ENCODE data around the gene TKT. TPM values are rescaled to one million over a fixed set of nuclear protein-coding genes. Genes with fewer than 3 reads are reported as not detected.
A peak's percentile ranks its signal among the peaks of the same experiment; 100 is the strongest.
"Not testable (repeated sequence)": the region's sequence is repeated elsewhere in the genome, so short reads cannot be mapped to it uniquely, and the experiment has no call there.

The TKT gene
- total RNA-seq, 1 experiment from 2014 or later = 186 TPM

- TF ChIP-seq EZH2 (IDR thresholded peaks at IDR 0.05; ENCODE audit: borderline replicate concordance, low read depth, low read length, poor library complexity, severe bottlenecking) (no peak), CTCF (conservative IDR thresholded peaks at IDR 0.05; ENCODE audit: low read depth, low read length) (no peak)
- Histone ChIP-seq H3K36me3 (ENCODE audit: insufficient read depth, low read length, poor library complexity, severe bottlenecking) (no peaks in the 10 kb centered on the region), H3K9me3 (ENCODE audit: low read depth, low read length, poor library complexity, severe bottlenecking) (no peaks in the 10 kb centered on the region), H3K27ac (ENCODE audit: low read depth, low read length, poor library complexity, severe bottlenecking) (peak overlapping the region; percentile 82), H3K4me3 (ENCODE audit: low read depth, low read length, poor library complexity, severe bottlenecking) (peak overlapping the region; percentile 83), H3K4me1 (ENCODE audit: insufficient read depth, low read length, poor library complexity, severe bottlenecking) (no peaks in the 10 kb centered on the region), H3K27me3 (replicated peaks; ENCODE audit: insufficient read depth, low read depth, low read length, poor library complexity) (no peaks in the 10 kb centered on the region)
- CTCF ChIA-PET = no interaction called here
- intact Hi-C loops (cut with micrococcal nuclease; ENCODE audit: unreplicated experiment) = no loop called here
- peak; percentile 6 for DNase-seq (ENCODE audit: low spot score)
- BruUV-seq (replicated peaks) = no TSS peak
- POLR2A ChIA-PET (ENCODE audit: low non-redundant PET) = interaction anchor here (0.6 kb wide), 1 partner anchor 8 kb away, joined by 6 read pairs; no protein-coding TSS in a partner anchor
These were observed 423 bp downstream of the TKT start for GRCh38 chr3:53255423-53255774.

GRCh38 chr3:53254509-53255422 is 1.1 kb downstream of the TKT start:
- Histone ChIP-seq H3K36me3 (ENCODE audit: insufficient read depth, low read length, poor library complexity, severe bottlenecking) (no peaks in the 10 kb centered on the region), H3K4me1 (ENCODE audit: insufficient read depth, low read length, poor library complexity, severe bottlenecking) (no peaks in the 10 kb centered on the region), H3K27ac (ENCODE audit: low read depth, low read length, poor library complexity, severe bottlenecking) (peak overlapping the region; percentile 82), H3K4me3 (ENCODE audit: low read depth, low read length, poor library complexity, severe bottlenecking) (peak overlapping the region; percentile 83), H3K9me3 (ENCODE audit: low read depth, low read length, poor library complexity, severe bottlenecking) (no peaks in the 10 kb centered on the region), H3K27me3 (replicated peaks; ENCODE audit: insufficient read depth, low read depth, low read length, poor library complexity) (no peaks in the 10 kb centered on the region)
- POLR2A ChIA-PET (ENCODE audit: low non-redundant PET) = no interaction called here
- intact Hi-C loops (cut with micrococcal nuclease; ENCODE audit: unreplicated experiment) = no loop called here
- TF ChIP-seq EZH2 (IDR thresholded peaks at IDR 0.05; ENCODE audit: borderline replicate concordance, low read depth, low read length, poor library complexity, severe bottlenecking) (no peak), CTCF (conservative IDR thresholded peaks at IDR 0.05; ENCODE audit: low read depth, low read length) (no peak)
- peak; percentile 22 for DNase-seq (ENCODE audit: low spot score)
- CTCF ChIA-PET = no interaction called here
- no TSS peak for BruUV-seq (replicated peaks)

GRCh38 chr3:53253707-53254508 is 1.9 kb downstream of the TKT start:
- TF ChIP-seq CTCF (conservative IDR thresholded peaks at IDR 0.05; ENCODE audit: low read depth, low read length) (no peak), EZH2 (IDR thresholded peaks at IDR 0.05; ENCODE audit: borderline replicate concordance, low read depth, low read length, poor library complexity, severe bottlenecking) (no peak)
- Histone ChIP-seq H3K36me3 (ENCODE audit: insufficient read depth, low read length, poor library complexity, severe bottlenecking) (no peaks in the 10 kb centered on the region), H3K4me1 (ENCODE audit: insufficient read depth, low read length, poor library complexity, severe bottlenecking) (no peaks in the 10 kb centered on the region), H3K27ac (ENCODE audit: low read depth, low read length, poor library complexity, severe bottlenecking) (peak overlapping the region; percentile 82), H3K4me3 (ENCODE audit: low read depth, low read length, poor library complexity, severe bottlenecking) (peak overlapping the region; percentile 83), H3K9me3 (ENCODE audit: low read depth, low read length, poor library complexity, severe bottlenecking) (no peaks in the 10 kb centered on the region), H3K27me3 (replicated peaks; ENCODE audit: insufficient read depth, low read depth, low read length, poor library complexity) (no peaks in the 10 kb centered on the region)
- no peak for DNase-seq (ENCODE audit: low spot score)
- ChIA-PET CTCF (no interaction called here), POLR2A (ENCODE audit: low non-redundant PET) (no interaction called here)
- intact Hi-C loops (cut with micrococcal nuclease; ENCODE audit: unreplicated experiment) = no loop called here
- BruUV-seq (replicated peaks) = TSS peak; percentile 31

- H3K27ac ChIP-seq (ENCODE audit: low read depth, low read length, poor library complexity, severe bottlenecking); H3K4me3 ChIP-seq (ENCODE audit: low read depth, low read length, poor library complexity, severe bottlenecking); H3K4me1 ChIP-seq (ENCODE audit: insufficient read depth, low read length, poor library complexity, severe bottlenecking); CTCF ChIA-PET; H3K36me3 ChIP-seq (ENCODE audit: insufficient read depth, low read length, poor library complexity, severe bottlenecking); H3K9me3 ChIP-seq (ENCODE audit: low read depth, low read length, poor library complexity, severe bottlenecking); DNase-seq (ENCODE audit: low spot score); POLR2A ChIA-PET (ENCODE audit: low non-redundant PET); BruUV-seq (replicated peaks); H3K27me3 ChIP-seq (replicated peaks; ENCODE audit: insufficient read depth, low read depth, low read length, poor library complexity); intact Hi-C loops (cut with micrococcal nuclease; ENCODE audit: unreplicated experiment): not testable (repeated sequence)
These were observed 2.9 kb downstream of the TKT start for GRCh38 chr3:53252947-53253322.

Measured in A673 (cell line).